ENCODE data around the gene FUT2. TPM values are rescaled to one million over a fixed set of nuclear protein-coding genes. Genes with fewer than 3 reads are reported as not detected.

FUT2 gene
- total RNA-seq, 1 donor from 2014 or later: 1.5 TPM

GRCh38 chr19:48720613-48721296, 25.0 kb downstream of the FUT2 start:
- peak; percentile 49 for DNase-seq (ENCODE audit: low spot score)
- Mint-ChIP-seq H3K27me3 (ENCODE audit: unreplicated experiment) (peaks cover 31% of the 10 kb centered on the region), H3K27ac (ENCODE audit: unreplicated experiment) (peak overlapping the region; percentile 36), H3K9me3 (ENCODE audit: unreplicated experiment) (no peaks in the 10 kb centered on the region), H3K4me1 (ENCODE audit: unreplicated experiment) (peaks cover 37% of the 10 kb centered on the region), H3K4me3 (ENCODE audit: unreplicated experiment) (peak overlapping the region; percentile 47), H3K36me3 (ENCODE audit: low read depth, unreplicated experiment) (peaks cover 34% of the 10 kb centered on the region)
- TF ChIP-seq CTCF (IDR thresholded peaks at IDR 0.05; ENCODE audit: unreplicated experiment): no peak

- Mint-ChIP-seq H3K27ac (ENCODE audit: unreplicated experiment) (peak overlapping the region; percentile 72), H3K4me1 (ENCODE audit: unreplicated experiment) (peaks cover 45% of the 10 kb centered on the region), H3K36me3 (ENCODE audit: low read depth, unreplicated experiment) (peaks cover 42% of the 10 kb centered on the region), H3K9me3 (ENCODE audit: unreplicated experiment) (no peaks in the 10 kb centered on the region), H3K27me3 (ENCODE audit: unreplicated experiment) (peaks cover 31% of the 10 kb centered on the region), H3K4me3 (ENCODE audit: unreplicated experiment) (peak overlapping the region; percentile 80)
- DNase-seq (ENCODE audit: low spot score): no peak
- TF ChIP-seq CTCF (IDR thresholded peaks at IDR 0.05; ENCODE audit: unreplicated experiment): no peak
Measured at GRCh38 chr19:48722196-48722708, 26.5 kb downstream of the FUT2 start.

GRCh38 chr19:48724796-48725753, 29.3 kb downstream of the FUT2 start:
- H3K9me3 Mint-ChIP-seq (ENCODE audit: unreplicated experiment): no peaks in the 10 kb centered on the region
- peaks cover 32% of the 10 kb centered on the region for H3K27me3 Mint-ChIP-seq (ENCODE audit: unreplicated experiment)
- DNase-seq (ENCODE audit: low spot score): peak; percentile 68
- H3K36me3 Mint-ChIP-seq (ENCODE audit: low read depth, unreplicated experiment): peaks cover 54% of the 10 kb centered on the region
- H3K4me3 Mint-ChIP-seq (ENCODE audit: unreplicated experiment): peak overlapping the region; percentile 85
- H3K4me1 Mint-ChIP-seq (ENCODE audit: unreplicated experiment): peaks cover 53% of the 10 kb centered on the region
- H3K27ac Mint-ChIP-seq (ENCODE audit: unreplicated experiment): peak overlapping the region; percentile 99
- TF ChIP-seq CTCF (IDR thresholded peaks at IDR 0.05; ENCODE audit: unreplicated experiment): no peak

- no peak for TF ChIP-seq CTCF (IDR thresholded peaks at IDR 0.05; ENCODE audit: unreplicated experiment)
- no peak for DNase-seq (ENCODE audit: low spot score)
- Mint-ChIP-seq H3K9me3 (ENCODE audit: unreplicated experiment) (no peaks in the 10 kb centered on the region), H3K36me3 (ENCODE audit: low read depth, unreplicated experiment) (peaks cover 65% of the 10 kb centered on the region), H3K4me1 (ENCODE audit: unreplicated experiment) (peaks cover 56% of the 10 kb centered on the region), H3K27me3 (ENCODE audit: unreplicated experiment) (peaks cover 30% of the 10 kb centered on the region), H3K4me3 (ENCODE audit: unreplicated experiment) (peak overlapping the region; percentile 74), H3K27ac (ENCODE audit: unreplicated experiment) (peak overlapping the region; percentile 99)
Measured at GRCh38 chr19:48726556-48726955, 30.8 kb downstream of the FUT2 start.

All from endothelial cell (in vitro differentiated cells).